CD4-positive, alpha-beta memory T cell (primary cell): Measurements from ENCODE around the gene B9D2. TPM values are rescaled to one million over a fixed set of nuclear protein-coding genes. Genes with fewer than 3 reads are reported as not detected.
"Not testable (repeated sequence)": the region's sequence is repeated elsewhere in the genome, so short reads cannot be mapped to it uniquely, and the experiment has no call there.

ENCODE experiments used
- CTCF ChIA-PET: fragments of 350-600 bp; sonication (Branson Sonifier 250); formaldehyde crosslinking; loops from one replicate; lab custom pipeline; 2021; ENCODE audit warnings: inconsistent platforms; ENCODE audit not compliant: partially characterized antibody; lab: Charles Lee
- POLR2A ChIA-PET: fragments of 350-600 bp; sonication (Branson Sonifier 250); formaldehyde crosslinking; loops from one replicate; lab custom pipeline; 2021; ENCODE audit not compliant: partially characterized antibody; lab: Charles Lee
- DNase-seq, 5 donors: peaks; one replicate each; pipeline versions ENCODE4 v3.0.0 to v3.0.0-alpha.2; 2020 to 2022; ENCODE audit warnings: mixed read lengths in 1 of 5
- H3K27ac ChIP-seq: one replicate; pipeline ENCODE4 v1.7.0; 2013; ENCODE audit warnings: low read depth, low read length
- H3K27me3 ChIP-seq: 2 replicates; pipeline ENCODE4 v1.7.0; 2013; ENCODE audit warnings: mild to moderate bottlenecking, low read length, moderate library complexity; ENCODE audit not compliant: insufficient read depth
- H3K36me3 ChIP-seq: 2 replicates; pipeline ENCODE4 v1.7.0; 2013; ENCODE audit warnings: mild to moderate bottlenecking, low read length, moderate library complexity; ENCODE audit not compliant: insufficient read depth
- H3K4me1 ChIP-seq: 2 replicates; pipeline ENCODE4 v1.7.0; 2013; ENCODE audit warnings: mild to moderate bottlenecking, low read length, moderate library complexity; ENCODE audit not compliant: insufficient read depth
- H3K4me3 ChIP-seq, 2 donors: one replicate each; pipeline ENCODE4 v1.7.0; 2013; ENCODE audit warnings: low read length in 2 of 2, mild to moderate bottlenecking in 1 of 2
- H3K9me3 ChIP-seq, 2 donors: one replicate each; pipeline ENCODE4 v1.7.0; 2013; ENCODE audit warnings: low read length in 2 of 2, control low read depth in 1 of 2; ENCODE audit not compliant: control insufficient read depth in 1 of 2
- H3K27ac Mint-ChIP-seq, 7 donors: one replicate each; pipeline ENCODE4 v1.8.0; 2020 to 2021; ENCODE audit warnings: mixed read lengths in 7 of 7, mild to moderate bottlenecking in 6 of 7, inconsistent platforms in 3 of 7, moderate library complexity in 3 of 7
- H3K27me3 Mint-ChIP-seq, 2 donors: one replicate each; pipeline ENCODE4 v1.8.0; 2020 to 2021; ENCODE audit warnings: mixed read lengths in 2 of 2
- H3K36me3 Mint-ChIP-seq, 2 donors: one replicate each; pipeline ENCODE4 v1.8.0; 2020 to 2021; ENCODE audit warnings: mixed read lengths in 2 of 2, inconsistent platforms in 1 of 2, mild to moderate bottlenecking in 1 of 2
- H3K4me1 Mint-ChIP-seq, 4 donors: one replicate each; pipeline ENCODE4 v1.8.0; 2020 to 2021; ENCODE audit warnings: mixed read lengths in 4 of 4, mild to moderate bottlenecking in 1 of 4
- H3K4me3 Mint-ChIP-seq, 8 donors: one replicate each; pipeline ENCODE4 v1.8.0; 2020 to 2021; ENCODE audit warnings: mixed read lengths in 8 of 8, mild to moderate bottlenecking in 7 of 8, moderate library complexity in 6 of 8, inconsistent platforms in 3 of 8
- H3K9me3 Mint-ChIP-seq, 8 donors: one replicate each; pipeline ENCODE4 v1.8.0; 2020 to 2021; ENCODE audit warnings: mixed read lengths in 8 of 8, mild to moderate bottlenecking in 5 of 8, inconsistent platforms in 3 of 8, moderate library complexity in 1 of 8
- intact Hi-C: fragments of 100-400 bp; cut with micrococcal nuclease; formaldehyde crosslinking; loops from one replicate; pipeline ENCODE4 v1.15.1; 2023
- polyA plus RNA-seq, 2 donors: library from polyadenylated mRNA; unstranded; fragments of 300-500 nt; fragmentation: Illumina TruSeq; gene quantifications; one replicate each; pipeline ENCODE4 v1.2.3, GENCODE V29; 2021
- total RNA-seq, 2 experiments: library from RNA; stranded (reverse); gene quantifications; one replicate each; pipeline ENCODE4 v1.2.3, GENCODE V29; 2021

B9D2 gene
- total and polyA plus RNA-seq, 4 experiments from 2014 or later: 11.6 to 22.4 (median 14.0) TPM

GRCh38 chr19:41352609-41353465, 11.1 kb downstream of the B9D2 start:
- Mint-ChIP-seq H3K4me3 (peak overlapping the region; percentile 84 to 100 (median 99)), H3K27me3 (no peaks in the 10 kb centered on the region), H3K9me3 (peaks cover 0 to 6% (median 0%) of the 10 kb centered on the region in 8 donors), H3K27ac (peak overlapping the region; percentile 89 to 99 (median 99)), H3K36me3 (peaks cover 10 to 46% of the 10 kb centered on the region in 2 donors), H3K4me1 (peaks cover 48 to 71% (median 60%) of the 10 kb centered on the region in 4 donors)
- Histone ChIP-seq H3K4me3 (peak overlapping the region; percentile 68 to 88), H3K27me3 (no peaks in the 10 kb centered on the region), H3K4me1 (peaks cover 67% of the 10 kb centered on the region), H3K9me3 (no peaks in the 10 kb centered on the region), H3K36me3 (peaks cover 3% of the 10 kb centered on the region), H3K27ac (peak overlapping the region; percentile 91)
- intact Hi-C loops: loop anchor here (1.0 to 5.0 kb wide), 4 partner anchors 13 to 199 kb away; partner anchors contain the start of genes BCKDHA, CCDC97 and EXOSC5
- CTCF ChIA-PET: interaction anchor here (0.6 to 3.1 kb wide), 16 partner anchors 12 to 150 kb away, joined by 3 to 48 read pairs (median 6); partner anchors contain the start of genes B9D2 and CCDC97
- peak; percentile 74 to 82 (median 75) for DNase-seq
- POLR2A ChIA-PET: interaction anchor here (0.7 to 13.8 kb wide), 30 partner anchors 8 to 747 kb away, joined by 3 to 273 read pairs (median 6); partner anchors contain the start of genes ACTMAP, B9D2, CCDC97 and DMAC2

- Histone ChIP-seq H3K27ac (peak overlapping the region; percentile 91), H3K4me3 (peak overlapping the region; percentile 68 to 88), H3K4me1 (peaks cover 69% of the 10 kb centered on the region), H3K9me3 (no peaks in the 10 kb centered on the region), H3K36me3 (peaks cover 6% of the 10 kb centered on the region), H3K27me3 (no peaks in the 10 kb centered on the region)
- H3K27ac Mint-ChIP-seq: peak overlapping the region; percentile 89 to 99 (median 98)
- CTCF ChIA-PET: interaction anchor here (0.6 to 3.1 kb wide), 18 partner anchors 11 to 150 kb away, joined by 3 to 48 read pairs (median 6); partner anchors contain the start of genes B9D2 and CCDC97
- H3K4me1 Mint-ChIP-seq: peaks cover 43 to 67% (median 55%) of the 10 kb centered on the region in 4 donors
- intact Hi-C loops: loop anchor here (1.0 to 5.0 kb wide), 3 partner anchors 12 to 200 kb away; partner anchors contain the start of gene CCDC97
- peak overlapping the region; percentile 84 to 100 (median 99) for H3K4me3 Mint-ChIP-seq
- POLR2A ChIA-PET: interaction anchor here (0.8 to 13.8 kb wide), 27 partner anchors 8 to 747 kb away, joined by 3 to 273 read pairs (median 10); partner anchors contain the start of genes ACTMAP, B9D2, CCDC97 and DMAC2
- H3K36me3 Mint-ChIP-seq: peaks cover 10 to 48% of the 10 kb centered on the region in 2 donors
- no peaks in the 10 kb centered on the region for H3K27me3 Mint-ChIP-seq
- peaks cover 0 to 6% (median 0%) of the 10 kb centered on the region in 8 donors for H3K9me3 Mint-ChIP-seq
- no peak for DNase-seq
Observed at GRCh38 chr19:41352279-41352608, 11.7 kb downstream of the B9D2 start.

- peaks cover 10 to 48% of the 10 kb centered on the region in 2 donors for H3K36me3 Mint-ChIP-seq
- Histone ChIP-seq H3K4me3 (peak overlapping the region; percentile 68 to 88), H3K27ac (peak overlapping the region; percentile 91), H3K36me3 (peaks cover 12% of the 10 kb centered on the region), H3K9me3 (no peaks in the 10 kb centered on the region), H3K27me3 (no peaks in the 10 kb centered on the region), H3K4me1 (peaks cover 68% of the 10 kb centered on the region)
- CTCF ChIA-PET: interaction anchor here (0.5 to 3.1 kb wide), 21 partner anchors 10 to 149 kb away, joined by 3 to 48 read pairs (median 5); partner anchors contain the start of genes B9D2 and CCDC97
- H3K4me3 Mint-ChIP-seq: peak overlapping the region; percentile 84 to 100 (median 99)
- peak; percentile 87 to 95 (median 90) for DNase-seq
- peaks cover 37 to 63% (median 49%) of the 10 kb centered on the region in 4 donors for H3K4me1 Mint-ChIP-seq
- H3K27ac Mint-ChIP-seq: peak overlapping the region; percentile 89 to 99 (median 98)
- no peaks in the 10 kb centered on the region for H3K27me3 Mint-ChIP-seq
- H3K9me3 Mint-ChIP-seq: peaks cover 0 to 6% (median 0%) of the 10 kb centered on the region in 8 donors
- intact Hi-C loops: loop anchor here (1.0 to 5.0 kb wide), 6 partner anchors 11 to 201 kb away; partner anchors contain the start of genes B9D2 and CCDC97
- POLR2A ChIA-PET: interaction anchor here (0.6 to 13.8 kb wide), 29 partner anchors 9 to 746 kb away, joined by 3 to 273 read pairs (median 6); partner anchors contain the start of genes ACTMAP, B9D2, CCDC97 and DMAC2
Observed at GRCh38 chr19:41351339-41352245, 12.4 kb downstream of the B9D2 start.

- ChIA-PET POLR2A (interaction anchor here (0.6 to 13.8 kb wide), 20 partner anchors 9 to 1064 kb away, joined by 3 to 273 read pairs (median 11); partner anchors contain the start of genes B9D2, CCDC97, DMAC2 and HNRNPUL1), CTCF (interaction anchor here (0.5 to 3.1 kb wide), 15 partner anchors 10 to 673 kb away, joined by 3 to 48 read pairs (median 5); partner anchors contain the start of genes B9D2 and CCDC97)
- Histone ChIP-seq H3K27me3 (no peaks in the 10 kb centered on the region), H3K4me3 (peak overlapping the region; percentile 68 to 88), H3K27ac (peak overlapping the region; percentile 91), H3K9me3 (no peaks in the 10 kb centered on the region), H3K36me3 (peaks cover 20% of the 10 kb centered on the region), H3K4me1 (peaks cover 68% of the 10 kb centered on the region)
- peak overlapping the region; percentile 89 to 99 (median 98) for H3K27ac Mint-ChIP-seq
- DNase-seq: peak in 1 of 5 donors; percentile 47
- H3K36me3 Mint-ChIP-seq: peaks cover 16 to 54% of the 10 kb centered on the region in 2 donors
- H3K4me3 Mint-ChIP-seq: peak overlapping the region; percentile 84 to 100 (median 99)
- H3K4me1 Mint-ChIP-seq: peaks cover 34 to 60% (median 48%) of the 10 kb centered on the region in 4 donors
- H3K27me3 Mint-ChIP-seq: no peaks in the 10 kb centered on the region
- intact Hi-C loops: loop anchor here (1.0 to 5.0 kb wide), 4 partner anchors 13 to 201 kb away; partner anchors contain the start of gene B9D2
- peaks cover 0 to 6% (median 0%) of the 10 kb centered on the region in 8 donors for H3K9me3 Mint-ChIP-seq
Observed at GRCh38 chr19:41350735-41351338, 13.1 kb downstream of the B9D2 start.

GRCh38 chr19:41346916-41347315, 17.0 kb downstream of the B9D2 start:
- CTCF ChIA-PET: interaction anchor here (1.0 to 2.2 kb wide), 5 partner anchors 8 to 142 kb away, joined by 3 to 7 read pairs (median 4); no protein-coding TSS in a partner anchor
- not testable (repeated sequence) for H3K27me3 ChIP-seq
- H3K4me1 Mint-ChIP-seq: peaks cover 37 to 77% (median 56%) of the 10 kb centered on the region in 4 donors

More at GRCh38 chr19:41346916-41347315, 17.0 kb downstream of the B9D2 start:
- H3K36me3 Mint-ChIP-seq: peaks cover 32 to 72% of the 10 kb centered on the region in 2 donors
- H3K9me3 ChIP-seq, intact Hi-C loops, H3K9me3 Mint-ChIP-seq, H3K27ac ChIP-seq, DNase-seq, H3K4me3 ChIP-seq, H3K27me3 Mint-ChIP-seq: not testable (repeated sequence)
- Histone ChIP-seq H3K4me1 (peaks cover 83% of the 10 kb centered on the region), H3K36me3 (peaks cover 46% of the 10 kb centered on the region)
- peak overlapping the region in 1 of 8 donors; percentile 65 for H3K4me3 Mint-ChIP-seq
- peak overlapping the region in 3 of 7 donors; percentile 70 to 89 (median 72) for H3K27ac Mint-ChIP-seq
- POLR2A ChIA-PET: interaction anchor here (0.8 to 12.3 kb wide), 9 partner anchors 8 to 93 kb away, joined by 3 to 273 read pairs (median 4); partner anchors contain the start of genes B9D2, CCDC97 and DMAC2
